ENCODE data around the gene GPR173.

The GPR173 gene

DNA sequence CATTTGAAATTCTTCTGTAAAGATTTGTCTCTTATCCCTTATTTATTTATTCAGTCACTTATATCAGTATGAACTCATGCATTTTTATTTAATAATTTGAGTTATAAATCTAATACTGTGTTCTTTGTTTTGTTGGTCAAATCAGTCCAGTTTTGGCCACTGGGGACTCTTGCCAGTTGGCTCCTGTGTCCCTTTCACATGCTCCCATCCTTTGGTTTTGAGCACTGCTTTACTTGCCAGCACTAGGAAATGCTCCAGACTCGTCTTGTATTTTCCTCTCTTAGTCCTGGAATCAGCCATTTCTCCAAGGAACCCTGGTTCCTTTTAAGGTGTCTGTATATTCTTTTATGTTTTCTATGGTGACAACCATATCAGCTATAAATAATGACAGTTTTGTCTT is 73.4 kb downstream of the GPR173 start:
- Histone ChIP-seq H3K4me1 (ENCODE audit: insufficient read depth, low read length) (no peaks in the 10 kb centered on the region), H3K36me3 (ENCODE audit: insufficient read depth, low read length) (peaks cover 4% of the 10 kb centered on the region), H3K4me3 (ENCODE audit: low read length) (no peak overlapping the region), H3K9me3 (ENCODE audit: low read length) (peaks cover 3% of the 10 kb centered on the region), H2AFZ (ENCODE audit: low read depth, low read length) (no peak overlapping the region), H3K27me3 (ENCODE audit: insufficient read depth, low read length) (no peaks in the 10 kb centered on the region)

DNA sequence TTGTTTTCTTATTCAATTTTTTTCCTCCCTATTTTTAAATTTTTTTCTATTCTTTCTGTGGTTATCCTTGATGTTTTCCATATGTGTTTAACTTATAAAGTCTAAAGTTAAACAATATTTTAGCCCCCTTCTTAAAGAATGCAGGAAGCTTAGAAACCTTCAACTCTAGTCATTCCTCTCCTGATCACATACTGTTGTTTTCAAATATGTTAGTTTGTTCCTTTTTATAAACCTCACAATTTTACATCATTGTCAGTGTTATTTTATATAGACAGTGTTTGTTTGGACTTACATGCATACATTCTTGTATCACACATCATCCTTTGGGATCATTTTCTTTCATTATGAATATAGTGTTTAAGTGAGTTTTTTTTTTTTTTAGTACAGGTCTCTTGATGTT is 76.9 kb downstream of the GPR173 start:
- Histone ChIP-seq H3K4me1 (ENCODE audit: insufficient read depth, low read length) (no peaks in the 10 kb centered on the region), H3K4me3 (ENCODE audit: low read length) (no peak overlapping the region), H3K27me3 (ENCODE audit: insufficient read depth, low read length) (no peaks in the 10 kb centered on the region), H3K9me3 (ENCODE audit: low read length) (peaks cover 3% of the 10 kb centered on the region), H3K36me3 (ENCODE audit: insufficient read depth, low read length) (peaks cover 4% of the 10 kb centered on the region), H2AFZ (ENCODE audit: low read depth, low read length) (no peak overlapping the region)

DNA sequence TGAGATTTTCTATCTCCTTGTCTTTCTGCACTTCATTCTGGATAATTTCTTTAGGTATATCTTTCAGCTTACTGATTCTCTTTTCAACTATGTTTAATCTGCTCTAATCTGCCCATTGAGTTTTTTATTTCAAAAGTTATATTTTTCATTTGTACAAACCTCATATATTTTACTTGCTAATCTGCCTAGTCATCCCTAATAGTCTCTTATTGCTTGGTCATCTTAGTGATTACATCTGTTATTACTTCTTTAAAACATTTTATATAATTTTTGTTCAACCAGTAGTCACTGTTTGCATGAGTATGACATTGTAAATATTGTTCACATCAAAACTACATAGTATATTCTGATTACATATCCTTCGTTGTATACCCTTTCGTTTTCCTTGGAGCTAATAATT is 77.8 kb downstream of the GPR173 start:
- Histone ChIP-seq H2AFZ (ENCODE audit: low read depth, low read length) (no peak overlapping the region), H3K4me1 (ENCODE audit: insufficient read depth, low read length) (no peaks in the 10 kb centered on the region), H3K9me3 (ENCODE audit: low read length) (peaks cover 3% of the 10 kb centered on the region), H3K36me3 (ENCODE audit: insufficient read depth, low read length) (peaks cover 4% of the 10 kb centered on the region), H3K27me3 (ENCODE audit: insufficient read depth, low read length) (peaks cover 4% of the 10 kb centered on the region), H3K4me3 (ENCODE audit: low read length) (no peak overlapping the region)

DNA sequence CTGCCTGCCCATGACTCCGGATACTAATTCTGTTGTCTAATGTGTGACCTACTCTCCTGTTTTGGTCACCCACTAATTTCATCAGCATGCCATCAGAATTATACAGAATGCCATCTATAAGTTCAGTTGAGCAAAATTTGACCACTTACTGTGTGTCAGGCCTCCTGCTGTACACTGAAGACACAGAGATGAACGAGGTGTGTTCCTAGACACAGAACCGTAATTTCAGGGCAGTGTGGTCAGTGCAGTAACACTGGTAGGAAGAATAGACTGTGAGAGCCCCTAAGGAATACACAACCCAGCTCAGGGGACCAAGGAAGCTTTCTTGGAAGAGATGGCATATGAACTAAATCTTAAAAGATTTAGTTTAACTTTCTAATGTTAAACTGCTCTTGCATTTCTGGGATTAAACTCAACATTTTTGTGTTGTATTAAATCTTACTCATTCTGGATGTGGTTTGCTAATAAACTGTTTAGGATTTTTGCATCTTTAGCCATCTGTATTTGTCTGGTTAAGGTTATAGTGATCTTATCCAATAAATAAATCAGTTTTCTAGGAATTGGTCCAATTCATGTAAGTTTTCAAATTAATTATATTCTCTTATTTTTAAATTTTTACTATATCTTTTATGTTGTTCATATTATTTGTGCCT is 79.6 kb downstream of the GPR173 start:
- H3K27me3 ChIP-seq (ENCODE audit: insufficient read depth, low read length): peaks cover 6% of the 10 kb centered on the region
- no peak overlapping the region for H3K4me3 ChIP-seq (ENCODE audit: low read length)
- no peak overlapping the region for H2AFZ ChIP-seq (ENCODE audit: low read depth, low read length)
- peaks cover 6% of the 10 kb centered on the region for H3K36me3 ChIP-seq (ENCODE audit: insufficient read depth, low read length)
- H3K4me1 ChIP-seq (ENCODE audit: insufficient read depth, low read length): no peaks in the 10 kb centered on the region
- peaks cover 3% of the 10 kb centered on the region for H3K9me3 ChIP-seq (ENCODE audit: low read length)

Measured in neuron (in vitro differentiated cells).